ENCODE results near the gene TFF3.

The TFF3 gene

GRCh38 chr21:42319851-42320572 lies 4.8 kb upstream of the TFF3 start:
- no peak for DNase-seq

- no peak for DNase-seq
Measured at GRCh38 chr21:42319376-42319775, 4.2 kb upstream of the TFF3 start.

GRCh38 chr21:42317826-42318746 lies 2.9 kb upstream of the TFF3 start:
- DNase-seq, result no peak

GRCh38 chr21:42317341-42317741 lies 2.1 kb upstream of the TFF3 start:
- DNase-seq, result no peak

GRCh38 chr21:42316891-42317290 lies 1.7 kb upstream of the TFF3 start:
- DNase-seq, result no peak

GRCh38 chr21:42314616-42315295 lies 453 bp downstream of the TFF3 start:
- DNase-seq, result no peak

- DNase-seq, result no peak
Measured at GRCh38 chr21:42313501-42313969, 1.7 kb downstream of the TFF3 start.

- no peak for DNase-seq
Measured at GRCh38 chr21:42312626-42313104, 2.5 kb downstream of the TFF3 start.

- DNase-seq, result no peak
Measured at GRCh38 chr21:42311816-42312625, 3.2 kb downstream of the TFF3 start.

GRCh38 chr21:42311160-42311559 lies 4.0 kb downstream of the TFF3 start:
- DNase-seq, result no peak

- DNase-seq, result no peak
Measured at GRCh38 chr21:42310411-42311001, 4.7 kb downstream of the TFF3 start.

GRCh38 chr21:42309753-42310213 lies 5.4 kb downstream of the TFF3 start:
- peak; percentile 4 for DNase-seq

GRCh38 chr21:42308914-42309752 lies 6.1 kb downstream of the TFF3 start:
- DNase-seq, result no peak

- no peak for DNase-seq
Measured at GRCh38 chr21:42308161-42308913, 6.9 kb downstream of the TFF3 start.

GRCh38 chr21:42307106-42307505 lies 8.1 kb downstream of the TFF3 start:
- no peak for DNase-seq

- DNase-seq, result no peak
Measured at GRCh38 chr21:42306366-42307035, 8.7 kb downstream of the TFF3 start.

- no peak for DNase-seq
Measured at GRCh38 chr21:42305707-42306147, 9.5 kb downstream of the TFF3 start.

- no peak for DNase-seq
Measured at GRCh38 chr21:42304556-42305454, 10.4 kb downstream of the TFF3 start.

Data from fibroblast of skin of right quadriceps (primary cell).